ENCODE data around the gene CDH2.

CDH2 gene

DNA sequence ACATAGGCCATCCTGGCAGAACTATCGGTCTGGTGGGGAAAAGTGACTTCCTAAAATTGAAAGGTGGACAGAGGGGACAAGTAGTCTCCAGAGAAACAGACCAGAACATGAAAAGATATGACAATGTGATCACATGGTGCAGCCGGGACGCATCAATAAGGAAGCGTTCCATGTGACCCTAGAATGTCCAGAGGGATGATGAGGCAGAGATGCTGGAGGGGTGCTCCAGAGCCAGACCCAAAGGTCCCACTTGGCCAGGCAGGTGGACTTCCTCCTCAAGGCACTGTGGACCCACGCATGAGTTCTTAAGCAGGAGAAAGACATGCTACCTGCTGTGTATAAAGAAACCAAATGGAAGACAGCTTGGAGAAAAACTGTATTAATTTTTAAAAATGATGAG lies 50.2 kb downstream of the CDH2 start:
- DNase-seq = no peak

DNA sequence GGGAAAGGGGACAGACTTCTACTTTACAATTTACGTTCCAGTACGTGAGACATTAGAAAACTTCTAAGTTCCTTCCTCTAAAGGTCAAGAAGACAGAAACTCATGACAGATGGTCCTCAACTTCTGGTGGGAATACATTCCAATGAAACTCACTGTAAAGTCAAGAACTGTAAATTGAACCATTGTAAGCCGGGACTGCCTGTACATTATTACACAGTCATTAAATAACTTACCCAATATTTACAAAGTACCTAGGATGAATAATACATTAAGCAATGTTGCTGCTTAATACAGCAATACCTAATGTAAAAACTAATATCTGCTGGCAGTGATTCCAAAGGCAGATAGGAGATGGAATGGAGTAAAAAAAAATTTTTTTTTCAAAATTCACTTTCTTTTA lies 51.9 kb downstream of the CDH2 start:
- DNase-seq = no peak

DNA sequence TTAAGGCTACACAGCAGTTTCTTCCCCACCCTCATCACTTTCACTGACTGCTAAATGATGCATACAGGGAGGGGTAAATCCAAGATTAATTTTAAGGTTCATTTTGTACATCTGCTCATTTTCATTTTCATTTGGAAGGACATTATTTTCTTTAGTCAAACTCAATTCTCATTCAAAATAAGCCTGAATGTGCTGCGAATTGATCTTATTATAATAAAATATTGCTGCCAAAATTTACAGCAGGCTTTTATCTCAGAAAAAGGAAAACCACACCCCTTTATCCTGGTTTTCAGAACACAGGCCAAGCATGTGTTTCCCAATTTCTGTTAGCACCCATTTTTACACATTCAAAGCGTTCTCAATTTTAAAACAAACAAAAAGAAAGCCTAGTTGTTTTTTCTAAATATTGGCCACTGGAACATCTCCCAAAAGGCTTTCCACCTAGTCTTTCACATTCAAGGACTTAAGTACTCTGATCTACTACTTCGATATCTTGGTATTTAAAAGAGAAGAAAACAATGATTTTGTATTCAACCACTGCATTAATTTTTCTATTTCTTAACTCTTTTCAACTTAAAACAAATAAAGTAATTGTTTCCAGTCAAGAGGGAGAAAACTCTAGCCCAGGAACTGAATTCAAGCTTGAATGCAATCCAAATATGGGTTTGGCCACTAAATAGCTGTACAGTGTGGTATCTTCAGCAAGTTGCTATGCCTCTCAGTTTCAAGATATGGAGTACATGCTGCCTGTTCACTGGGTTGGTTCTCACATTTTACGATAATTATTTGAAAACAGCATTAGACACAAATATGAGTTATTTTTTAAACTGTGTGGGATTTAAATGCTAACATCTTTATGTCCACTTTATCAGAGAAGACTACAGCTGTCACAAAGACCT lies 52.5 kb downstream of the CDH2 start:
- DNase-seq = no peak

DNA sequence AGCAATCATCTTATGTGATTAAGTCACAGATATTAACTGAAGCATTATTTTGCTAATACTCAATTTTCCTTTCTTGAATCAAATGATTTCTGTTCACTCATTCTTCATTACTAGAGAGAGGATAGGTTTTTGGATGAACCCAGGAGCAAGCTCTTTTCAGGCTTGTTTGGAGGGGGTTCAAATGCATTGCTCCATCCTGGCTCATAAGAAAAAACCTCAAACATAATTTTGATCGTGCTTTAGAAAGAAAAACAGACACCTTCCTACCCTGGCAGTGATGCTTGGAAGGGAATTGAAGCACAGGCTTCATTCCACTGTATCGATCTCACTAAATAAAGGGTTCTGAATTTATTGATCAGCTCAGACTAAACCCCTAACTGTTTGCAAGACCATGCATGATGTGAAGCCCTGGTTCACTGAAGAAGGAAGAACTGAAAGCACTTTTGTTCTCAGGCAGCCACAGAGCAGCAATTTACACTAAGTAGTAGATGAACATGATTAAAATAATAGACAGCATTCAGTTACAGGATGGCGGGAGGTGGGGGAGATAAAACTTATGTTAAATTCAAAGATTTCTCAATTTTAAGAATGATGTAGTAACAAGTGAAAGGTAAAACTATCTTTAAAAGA lies 53.4 kb downstream of the CDH2 start:
- no peak for DNase-seq

DNA sequence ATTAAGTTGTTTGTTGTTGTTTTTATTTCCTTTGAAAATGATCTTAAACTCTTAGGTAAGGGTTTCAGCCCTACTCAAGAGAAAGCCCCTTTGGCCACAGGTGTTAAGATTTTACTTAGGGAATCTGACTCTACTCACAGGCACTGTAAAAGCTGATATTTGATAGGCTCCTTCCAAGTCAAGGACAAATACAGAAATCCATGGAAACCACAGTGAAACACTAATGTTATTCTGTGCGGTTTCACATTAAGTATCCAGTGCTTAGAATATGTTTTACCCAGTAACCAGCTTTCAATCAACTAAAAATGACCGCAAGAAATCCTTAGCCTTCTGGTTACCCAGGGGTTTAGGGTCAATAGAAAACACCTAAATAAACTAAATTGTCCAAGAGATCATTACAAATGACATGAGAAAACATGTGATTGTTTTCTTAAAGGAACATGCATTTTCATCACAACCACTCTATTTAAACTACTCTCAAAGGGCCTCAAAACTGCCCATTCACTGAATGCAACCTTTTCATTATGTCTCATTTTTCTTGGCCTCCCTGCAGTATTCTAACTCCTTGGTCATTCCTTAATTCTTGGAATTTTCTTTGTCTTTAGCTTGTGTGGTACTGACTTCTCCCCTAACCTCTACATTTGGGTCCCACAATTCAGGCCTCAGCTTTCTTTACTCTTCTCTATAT lies 56.0 kb downstream of the CDH2 start:
- DNase-seq = no peak

DNA sequence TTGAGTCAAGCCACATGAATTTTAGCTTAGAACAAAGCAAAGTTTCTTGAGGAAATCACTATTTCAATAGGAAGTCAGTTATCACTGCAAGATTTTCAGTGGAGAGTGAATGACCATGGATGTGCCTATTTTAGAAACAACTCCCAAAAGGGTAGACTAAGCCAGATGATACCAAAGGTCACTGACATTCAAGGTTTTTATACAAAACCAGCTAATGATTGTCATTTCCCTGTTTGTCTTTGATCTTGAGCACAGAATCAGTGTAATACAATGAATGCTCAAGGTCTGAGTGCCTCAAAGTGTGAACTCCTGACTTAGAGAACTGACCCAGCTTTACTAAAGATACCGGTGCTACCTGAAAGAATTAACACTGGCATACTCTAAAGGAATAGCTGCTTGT lies 60.5 kb downstream of the CDH2 start:
- DNase-seq = no peak

DNA sequence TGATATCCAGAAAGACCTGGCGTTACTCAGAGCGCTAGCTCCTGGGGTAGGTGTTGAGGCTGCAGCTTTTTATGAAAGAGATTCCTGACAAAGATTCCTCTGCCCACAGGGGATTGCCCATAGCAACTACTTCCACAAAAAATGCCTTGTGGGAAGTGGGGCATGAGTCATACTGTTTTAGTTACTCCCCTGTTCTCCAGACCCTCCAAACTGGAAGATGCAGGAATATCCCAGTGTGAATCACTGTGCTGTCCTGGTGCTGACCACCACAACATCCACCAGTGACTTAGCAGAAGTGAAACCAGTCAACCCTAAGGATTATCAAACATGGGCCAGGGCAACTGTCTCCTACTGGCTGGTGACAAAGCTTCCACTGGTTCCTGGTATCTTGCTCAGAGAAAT lies 61.8 kb downstream of the CDH2 start:
- DNase-seq = no peak

DNA sequence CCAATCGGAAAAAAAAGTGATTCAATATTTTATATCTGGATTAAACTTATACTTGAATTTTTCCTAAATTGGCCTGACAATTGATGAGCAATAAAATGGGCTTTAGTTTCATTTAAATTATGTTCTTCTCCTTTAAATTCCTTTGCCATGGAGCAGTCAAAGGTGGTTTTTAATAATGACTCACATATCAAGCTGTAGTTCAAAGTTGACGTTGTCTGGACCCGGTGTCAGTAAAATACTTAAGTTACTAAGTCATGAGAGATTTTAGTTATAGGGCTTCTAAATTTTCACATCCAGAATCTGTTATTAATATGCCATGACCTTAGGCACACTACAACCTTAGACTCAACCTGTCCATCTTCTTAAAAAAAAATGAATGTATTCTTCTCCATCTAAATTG lies 62.5 kb downstream of the CDH2 start:
- no peak for DNase-seq

DNA sequence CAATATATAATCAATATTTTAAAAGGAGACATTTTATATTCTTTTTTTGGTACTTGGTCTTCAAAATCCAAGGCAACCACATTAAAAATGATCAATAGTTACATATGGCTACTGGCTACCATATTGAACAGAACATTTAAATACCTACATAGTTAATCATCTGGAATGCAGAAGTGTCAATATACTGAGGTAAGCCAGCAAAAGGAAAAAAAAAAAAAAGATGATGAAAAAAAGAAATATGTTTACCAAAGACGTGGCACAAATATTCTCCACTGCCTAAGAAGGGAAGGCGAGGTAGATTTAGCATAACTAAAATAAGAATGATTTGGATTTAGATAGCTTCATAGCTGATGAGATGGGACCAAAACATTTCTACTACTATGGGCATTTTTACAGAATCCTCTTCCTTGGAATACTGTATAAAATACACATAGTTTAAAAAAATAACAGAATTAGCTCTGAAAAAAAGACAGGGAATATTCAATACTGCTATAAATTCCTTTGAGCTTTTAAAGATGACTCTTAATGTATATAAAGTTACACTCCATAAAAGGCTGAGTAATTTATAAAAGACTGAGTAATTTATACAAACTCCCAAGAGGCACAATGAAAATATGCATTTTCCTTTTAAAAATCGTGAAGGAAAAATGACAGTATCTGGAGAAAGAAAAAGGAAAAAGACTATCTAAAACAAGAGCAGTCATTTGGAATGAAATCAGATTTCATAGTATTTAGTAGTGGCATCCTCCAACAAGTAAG lies 63.5 kb downstream of the CDH2 start:
- no peak for DNase-seq

DNA sequence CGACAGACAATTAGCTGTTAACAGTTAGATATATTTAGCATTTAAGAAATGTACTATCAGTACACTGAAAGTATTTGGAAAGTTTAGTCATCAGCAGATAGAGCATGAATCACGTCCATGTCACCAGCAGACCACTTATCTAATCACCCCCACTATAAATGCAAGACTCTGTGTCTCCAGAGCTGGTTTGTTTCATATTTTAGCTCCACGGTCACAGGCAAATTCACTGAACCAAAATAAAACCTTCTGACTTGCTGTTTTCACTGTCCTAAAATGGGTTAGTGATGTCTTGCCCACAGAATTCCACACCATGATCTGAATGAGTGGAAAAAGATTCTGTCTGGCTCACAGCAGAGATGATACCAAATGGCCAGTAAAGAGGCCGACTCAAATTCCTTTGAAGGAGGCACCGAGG lies 64.9 kb downstream of the CDH2 start:
- no peak for DNase-seq

DNA sequence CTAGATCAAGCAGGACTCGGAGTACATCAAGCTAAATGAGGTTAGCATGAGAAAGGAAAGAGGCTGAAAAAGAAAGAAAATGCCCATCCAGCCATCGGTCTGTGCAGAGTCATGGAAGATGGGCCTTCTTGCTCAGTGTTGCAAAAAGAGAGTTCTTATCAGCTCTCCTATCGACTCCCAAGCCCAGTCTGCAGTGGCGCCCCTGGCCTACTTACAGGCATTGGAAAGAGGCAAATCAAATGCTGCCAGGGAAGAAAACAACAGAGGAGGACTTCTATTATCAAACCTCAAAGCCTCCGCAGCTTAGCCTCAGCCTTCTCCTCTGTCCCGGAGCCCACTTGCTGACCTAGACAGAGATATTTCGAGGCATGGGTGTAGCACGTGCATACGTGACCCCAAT lies 66.0 kb downstream of the CDH2 start:
- no peak for DNase-seq

DNA sequence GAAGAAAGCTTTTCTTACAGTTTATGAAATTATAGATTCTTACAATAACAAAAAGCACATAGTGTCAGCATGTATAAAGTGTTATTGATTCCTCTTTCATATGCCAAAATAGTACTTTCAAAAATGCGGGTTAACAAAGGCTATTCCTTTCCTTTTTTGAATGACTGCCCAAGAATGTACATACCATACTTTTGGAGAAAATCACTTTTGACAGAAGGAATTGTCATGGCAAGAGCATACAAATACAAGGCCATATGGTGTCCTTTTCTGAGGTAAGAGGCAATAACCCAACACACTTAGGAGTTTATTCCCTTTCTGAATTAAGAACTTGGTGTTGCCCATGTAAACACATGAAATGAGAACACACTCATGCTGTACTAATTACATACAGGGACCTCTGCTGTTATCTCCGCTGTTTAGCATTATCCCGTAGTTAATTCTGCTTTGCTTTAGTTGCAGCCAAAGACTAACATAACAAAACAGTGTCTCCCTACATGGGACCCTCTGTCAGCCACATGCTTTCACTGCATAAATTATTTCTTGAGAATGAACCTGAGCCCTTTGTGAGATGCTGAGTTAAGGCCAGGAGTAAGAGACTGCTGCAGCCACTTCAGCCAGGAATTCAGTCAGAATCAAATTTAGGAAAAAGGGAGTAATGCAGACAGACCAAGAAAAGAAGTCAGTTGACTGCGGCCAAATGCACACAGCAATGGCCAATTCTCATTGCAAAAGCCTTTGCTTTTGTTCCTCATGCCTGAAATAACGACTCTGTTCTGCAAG lies 67.0 kb downstream of the CDH2 start:
- no peak for DNase-seq

DNA sequence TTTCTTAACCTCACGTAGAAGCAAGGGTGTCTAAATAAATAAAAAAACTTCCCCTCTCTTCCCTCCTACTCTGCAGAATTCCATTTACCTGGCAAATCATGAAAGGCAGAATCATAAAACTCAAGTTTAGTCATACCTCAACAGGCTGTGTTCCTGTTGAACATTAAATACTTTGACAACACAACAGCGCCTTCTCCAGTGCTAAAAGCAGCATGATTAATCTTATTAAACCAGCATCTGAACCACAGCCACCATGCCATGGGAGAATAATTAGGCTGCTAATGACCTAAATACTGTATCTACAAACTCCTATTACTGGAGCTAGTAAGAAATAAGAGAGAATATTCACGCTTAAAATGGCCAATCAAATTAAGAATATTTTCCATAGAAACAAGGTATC lies 68.1 kb downstream of the CDH2 start:
- DNase-seq = no peak

DNA sequence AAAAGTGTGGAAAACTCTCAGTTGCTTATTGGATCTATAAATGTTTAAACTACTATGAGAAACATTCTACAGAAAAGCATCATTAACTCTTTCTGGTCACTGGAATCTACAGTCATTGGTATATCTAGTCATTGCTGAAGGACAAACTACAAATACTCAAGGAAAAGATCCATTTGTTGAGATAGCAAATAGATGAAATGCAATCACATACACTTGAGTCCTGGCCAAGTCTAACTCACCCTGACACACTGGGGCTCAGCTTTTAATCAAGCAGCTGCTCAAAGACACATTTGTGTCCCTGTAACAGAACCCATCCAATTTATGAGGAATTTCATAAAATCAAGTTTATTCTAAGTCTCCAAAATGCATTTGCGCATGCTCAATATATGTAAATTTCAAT lies 68.7 kb downstream of the CDH2 start:
- DNase-seq = no peak

DNA sequence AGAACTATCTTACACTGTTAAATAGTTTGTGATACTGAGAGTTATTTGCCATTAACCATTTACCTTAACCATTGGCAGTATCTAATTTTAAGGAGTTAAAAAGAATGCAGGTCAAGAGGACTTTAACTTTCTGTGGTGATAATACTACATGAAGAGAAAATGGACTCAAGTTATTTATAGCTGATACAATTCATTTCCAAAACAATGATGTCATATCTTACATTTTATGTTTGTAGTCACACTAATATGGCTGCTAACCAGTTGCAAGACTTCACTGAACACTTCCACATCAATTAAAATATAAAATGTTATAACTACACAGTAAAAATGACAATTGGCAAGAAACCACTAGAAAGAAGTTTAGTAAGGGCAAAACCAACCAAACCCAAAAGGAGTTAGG lies 77.7 kb downstream of the CDH2 start:
- DNase-seq = no peak

DNA sequence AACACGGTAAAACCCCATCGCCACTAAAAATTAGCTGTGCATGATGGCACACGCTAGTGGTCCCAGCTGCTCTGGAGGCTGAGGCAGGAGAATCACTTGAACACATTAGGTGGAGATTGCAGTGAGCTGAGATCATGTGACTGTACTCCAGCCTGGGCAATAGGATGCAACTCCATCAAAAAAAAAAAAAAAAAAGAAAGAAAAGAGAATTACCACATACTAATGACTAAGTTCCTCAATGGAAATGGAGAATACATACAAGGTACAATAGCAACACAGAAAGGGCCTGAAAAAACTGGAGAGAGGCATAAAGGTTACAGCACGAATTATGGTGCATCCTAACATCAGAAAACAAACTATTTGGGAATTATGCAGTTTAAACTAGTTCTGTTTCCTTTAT lies 81.3 kb downstream of the CDH2 start:
- no peak for DNase-seq

DNA sequence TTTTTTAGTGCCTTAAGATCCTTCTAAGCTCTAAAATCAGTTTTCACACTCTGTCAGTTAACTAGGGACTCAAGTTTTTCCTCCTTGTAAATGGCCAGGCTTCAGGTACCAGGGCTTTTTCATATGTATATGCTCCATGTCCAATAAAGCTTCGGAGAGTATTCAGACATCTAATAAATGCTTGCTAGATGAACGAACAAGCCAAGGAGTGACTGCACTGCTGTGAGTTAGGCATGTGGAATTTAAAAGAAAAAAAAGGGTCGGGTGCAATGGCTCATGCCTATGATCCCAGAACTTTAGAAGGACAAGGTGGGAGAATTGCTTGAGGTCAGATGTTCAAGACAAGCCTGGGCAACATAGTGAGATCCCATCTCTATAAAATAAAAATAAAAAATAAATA lies 81.9 kb downstream of the CDH2 start:
- DNase-seq = no peak

DNA sequence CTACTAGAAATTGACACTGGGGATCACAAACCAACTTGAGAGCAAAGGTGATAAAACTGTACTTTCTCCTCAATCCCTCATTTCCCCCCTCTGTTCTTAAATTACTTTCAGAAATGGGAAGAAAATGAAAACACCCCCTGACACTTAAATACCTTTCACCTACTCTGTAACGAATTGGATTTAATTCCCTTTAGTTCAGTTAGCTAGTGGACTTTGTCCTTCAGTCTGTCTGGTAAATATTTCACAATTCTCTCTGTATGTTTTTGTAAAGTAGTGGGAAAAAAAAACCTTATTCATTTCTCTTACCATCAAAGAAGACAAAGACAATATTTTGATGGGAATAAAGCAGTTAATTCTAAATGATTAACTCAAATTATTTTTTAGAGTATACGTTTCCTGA lies 85.7 kb downstream of the CDH2 start:
- DNase-seq = no peak

DNA sequence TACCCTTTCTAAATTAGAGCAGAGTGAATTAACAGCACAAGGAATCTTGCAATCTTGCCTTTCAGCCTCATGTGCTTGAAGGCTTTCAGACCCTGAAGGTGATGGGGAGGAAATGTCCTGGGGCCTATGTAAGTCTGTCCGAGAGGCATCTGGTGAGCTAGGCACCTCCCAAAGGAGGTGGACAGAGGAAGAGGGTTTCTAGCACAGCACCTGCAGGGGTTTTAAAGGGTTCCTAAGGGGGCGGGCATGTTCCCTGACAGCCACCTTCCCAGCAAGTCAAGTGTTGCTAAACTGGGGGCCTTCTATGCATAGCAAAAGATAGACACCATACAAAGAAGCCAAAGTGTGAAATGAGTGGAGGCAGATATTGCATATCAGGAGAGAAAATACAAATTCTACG lies 88.5 kb downstream of the CDH2 start:
- no peak for DNase-seq

DNA sequence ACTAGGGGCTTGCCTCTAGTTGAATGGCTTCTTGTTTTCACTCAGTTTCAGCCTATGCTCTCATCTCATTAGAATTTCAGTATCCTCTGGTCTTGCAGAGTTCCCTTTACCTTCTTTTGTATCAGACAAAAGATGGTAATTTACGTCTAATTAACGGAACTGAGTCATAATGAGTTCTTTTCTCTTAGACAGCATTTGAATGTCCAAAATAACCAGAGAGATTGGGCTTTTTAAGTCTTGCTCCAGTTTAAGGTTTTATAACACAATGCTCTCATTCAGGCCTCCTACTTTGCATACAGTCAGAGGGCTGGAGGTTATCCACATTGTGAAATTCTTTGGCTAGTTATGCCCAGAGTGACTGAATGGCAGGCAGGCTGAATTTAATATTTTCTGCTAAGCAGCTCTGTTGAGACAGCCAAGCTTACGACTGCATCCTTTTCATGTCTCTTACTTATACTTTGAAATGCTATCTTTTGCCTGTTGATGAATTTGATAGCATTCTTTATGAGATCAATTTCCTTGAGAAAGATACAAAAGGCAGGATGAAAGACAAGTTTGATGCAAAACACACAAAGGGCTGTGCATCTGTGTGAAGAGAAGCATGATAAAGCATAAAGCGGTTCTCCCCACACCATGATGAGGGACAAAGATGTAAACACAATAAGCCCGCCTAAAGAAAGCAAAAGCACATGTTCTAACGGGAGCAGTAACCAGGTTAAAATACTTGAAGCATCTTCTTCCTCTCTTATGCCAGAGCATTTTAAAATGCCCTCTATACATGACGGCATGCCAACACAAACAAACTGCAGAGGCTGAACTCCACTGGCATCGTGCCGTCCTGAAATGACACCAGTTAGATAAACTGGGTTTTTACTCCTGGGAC lies 90.0 kb downstream of the CDH2 start:
- DNase-seq = no peak

DNA sequence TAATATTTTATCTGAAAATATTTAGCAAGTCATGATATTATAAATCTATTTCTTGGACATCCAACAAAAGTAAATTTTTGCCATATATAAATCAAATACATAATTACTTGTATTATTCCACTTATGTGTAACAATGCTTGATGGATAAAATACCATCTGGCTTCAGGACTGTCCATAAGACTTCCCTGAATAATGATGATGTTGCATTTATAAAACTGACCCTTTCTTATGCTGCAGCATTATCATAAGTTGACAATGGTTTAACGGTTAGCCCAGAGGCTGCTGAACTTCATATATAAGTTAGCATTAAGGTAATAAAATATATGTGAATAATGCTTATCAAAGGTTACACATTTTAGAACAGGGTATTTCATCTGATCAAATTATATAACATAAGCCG lies 95.4 kb downstream of the CDH2 start:
- no peak for DNase-seq
